ENCODE measurements around the gene NALCN. TPM values are rescaled to one million over a fixed set of nuclear protein-coding genes. Genes with fewer than 3 reads are reported as not detected.

Gene NALCN
- total and polyA plus RNA-seq, 8 donors = 0.51 to 5.1 (median 2.0) TPM

DNA sequence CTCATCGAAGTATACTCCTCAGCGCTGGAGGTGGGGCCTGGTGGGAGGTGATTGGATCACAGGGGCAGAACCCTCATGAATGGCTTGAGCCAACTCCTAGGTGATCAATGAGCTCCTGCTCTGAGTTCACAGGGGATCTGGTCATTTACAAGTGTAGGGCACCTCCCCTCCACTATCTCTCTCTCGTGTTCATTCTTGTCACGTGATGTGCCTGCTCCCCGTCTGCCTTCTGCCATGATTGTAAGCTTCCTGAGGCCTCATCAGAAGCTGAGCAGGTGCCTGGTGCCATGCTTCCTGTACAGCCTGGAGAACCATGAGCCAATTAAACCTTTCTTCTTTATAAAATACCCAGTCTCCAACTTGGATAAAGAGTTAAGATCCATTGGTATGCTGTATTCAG lies 61.4 kb downstream of the NALCN start:
- H3K4me3 ChIP-seq = no peak overlapping the region
- no peaks in the 10 kb centered on the region for H3K4me1 ChIP-seq
- 91 to 94% methylated on average over 5 of the region's 5 CpGs for WGBS, 2 donors
- no peak for DNase-seq
- FAIRE-seq = no peak
- H3K9me3 ChIP-seq = no peaks in the 10 kb centered on the region
- ATAC-seq = no peak
- intact Hi-C loops (cut with DNase I) = no loop called here
- no peaks in the 10 kb centered on the region for H3K36me3 ChIP-seq
- no peak overlapping the region for H3K27ac ChIP-seq
- H3K27me3 ChIP-seq = no peaks in the 10 kb centered on the region
- TF ChIP-seq, protein P1, sequence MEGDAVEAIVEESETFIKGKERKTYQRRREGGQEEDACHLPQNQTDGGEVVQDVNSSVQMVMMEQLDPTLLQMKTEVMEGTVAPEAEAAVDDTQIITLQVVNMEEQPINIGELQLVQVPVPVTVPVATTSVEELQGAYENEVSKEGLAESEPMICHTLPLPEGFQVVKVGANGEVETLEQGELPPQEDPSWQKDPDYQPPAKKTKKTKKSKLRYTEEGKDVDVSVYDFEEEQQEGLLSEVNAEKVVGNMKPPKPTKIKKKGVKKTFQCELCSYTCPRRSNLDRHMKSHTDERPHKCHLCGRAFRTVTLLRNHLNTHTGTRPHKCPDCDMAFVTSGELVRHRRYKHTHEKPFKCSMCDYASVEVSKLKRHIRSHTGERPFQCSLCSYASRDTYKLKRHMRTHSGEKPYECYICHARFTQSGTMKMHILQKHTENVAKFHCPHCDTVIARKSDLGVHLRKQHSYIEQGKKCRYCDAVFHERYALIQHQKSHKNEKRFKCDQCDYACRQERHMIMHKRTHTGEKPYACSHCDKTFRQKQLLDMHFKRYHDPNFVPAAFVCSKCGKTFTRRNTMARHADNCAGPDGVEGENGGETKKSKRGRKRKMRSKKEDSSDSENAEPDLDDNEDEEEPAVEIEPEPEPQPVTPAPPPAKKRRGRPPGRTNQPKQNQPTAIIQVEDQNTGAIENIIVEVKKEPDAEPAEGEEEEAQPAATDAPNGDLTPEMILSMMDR (IDR thresholded peaks at IDR 0.05) = no peak

DNA sequence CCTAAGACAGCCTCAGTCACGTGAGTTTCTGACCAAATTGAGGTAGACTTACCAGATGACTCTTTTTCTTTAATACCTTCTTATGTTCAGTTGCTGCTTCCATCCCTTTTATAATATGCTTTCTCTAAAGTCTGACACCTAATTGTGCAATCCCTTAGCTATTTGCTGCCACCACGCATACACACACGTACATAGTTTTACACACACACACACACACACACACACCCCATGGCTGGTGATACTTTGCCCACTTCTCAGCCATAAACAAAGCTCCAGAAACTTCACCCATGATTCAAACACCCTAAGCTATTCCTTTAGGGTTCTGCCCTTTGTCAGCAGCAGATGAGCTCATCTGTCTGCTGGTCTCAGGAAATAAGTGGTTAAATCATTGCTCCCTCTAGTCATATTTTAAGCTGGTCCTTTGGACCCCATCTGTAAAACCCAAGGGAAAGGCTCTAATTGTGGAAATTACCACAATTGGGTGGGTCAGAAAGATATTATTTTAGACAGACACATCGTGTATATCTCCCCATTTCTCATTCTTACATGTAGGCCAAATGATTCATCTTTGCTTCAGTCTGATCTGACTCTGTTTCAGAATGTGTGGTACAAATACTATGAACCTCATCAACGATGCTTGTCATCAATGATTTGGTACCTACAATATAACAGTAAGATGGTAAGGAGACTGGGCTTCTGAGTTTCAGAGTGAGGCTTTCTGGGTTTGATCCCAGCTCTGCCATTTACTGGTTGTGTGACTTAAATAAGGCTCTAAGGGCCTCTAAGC lies 69.2 kb downstream of the NALCN start:
- Histone ChIP-seq H3K4me3 (no peak overlapping the region), H3K4me1 (no peaks in the 10 kb centered on the region), H3K36me3 (no peaks in the 10 kb centered on the region), H3K27me3 (no peaks in the 10 kb centered on the region), H3K27ac (no peak overlapping the region), H3K9me3 (no peaks in the 10 kb centered on the region)
- TF ChIP-seq, protein P1 (IDR thresholded peaks at IDR 0.05) = no peak
- ATAC-seq (no peak), FAIRE-seq (no peak), DNase-seq (no peak)
- intact Hi-C loops (cut with DNase I) = no loop called here
- 83 to 90% methylated on average over 5 of the region's 5 CpGs for WGBS, 2 donors

DNA sequence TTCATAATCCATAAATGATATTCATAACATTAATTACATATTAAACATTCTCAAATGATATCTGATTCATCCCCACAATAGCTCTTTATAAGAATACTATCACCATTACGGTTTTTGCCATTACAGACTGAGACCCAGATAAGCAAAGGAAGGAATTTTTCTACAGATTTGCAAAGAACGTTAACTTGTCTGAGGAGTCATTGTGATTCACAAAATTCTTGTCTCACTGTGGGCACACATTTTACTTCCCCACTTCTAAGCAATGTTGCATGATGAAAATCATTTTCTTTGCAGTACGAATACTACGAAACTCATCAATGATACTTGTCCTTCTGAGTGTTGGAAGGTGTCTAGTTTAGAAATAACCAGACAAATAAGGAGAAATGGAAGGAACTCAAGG lies 70.1 kb downstream of the NALCN start:
- H3K4me1 ChIP-seq = no peaks in the 10 kb centered on the region
- H3K9me3 ChIP-seq = no peaks in the 10 kb centered on the region
- FAIRE-seq (no peak), ATAC-seq (no peak), DNase-seq (no peak)
- TF ChIP-seq, protein P1 (IDR thresholded peaks at IDR 0.05) = no peak
- WGBS, 2 donors = 89 to 92% methylated on average over 4 of the region's 4 CpGs
- no peak overlapping the region for H3K4me3 ChIP-seq
- H3K27me3 ChIP-seq = no peaks in the 10 kb centered on the region
- H3K27ac ChIP-seq = no peak overlapping the region
- intact Hi-C loops (cut with DNase I) = no loop called here
- no peaks in the 10 kb centered on the region for H3K36me3 ChIP-seq

DNA sequence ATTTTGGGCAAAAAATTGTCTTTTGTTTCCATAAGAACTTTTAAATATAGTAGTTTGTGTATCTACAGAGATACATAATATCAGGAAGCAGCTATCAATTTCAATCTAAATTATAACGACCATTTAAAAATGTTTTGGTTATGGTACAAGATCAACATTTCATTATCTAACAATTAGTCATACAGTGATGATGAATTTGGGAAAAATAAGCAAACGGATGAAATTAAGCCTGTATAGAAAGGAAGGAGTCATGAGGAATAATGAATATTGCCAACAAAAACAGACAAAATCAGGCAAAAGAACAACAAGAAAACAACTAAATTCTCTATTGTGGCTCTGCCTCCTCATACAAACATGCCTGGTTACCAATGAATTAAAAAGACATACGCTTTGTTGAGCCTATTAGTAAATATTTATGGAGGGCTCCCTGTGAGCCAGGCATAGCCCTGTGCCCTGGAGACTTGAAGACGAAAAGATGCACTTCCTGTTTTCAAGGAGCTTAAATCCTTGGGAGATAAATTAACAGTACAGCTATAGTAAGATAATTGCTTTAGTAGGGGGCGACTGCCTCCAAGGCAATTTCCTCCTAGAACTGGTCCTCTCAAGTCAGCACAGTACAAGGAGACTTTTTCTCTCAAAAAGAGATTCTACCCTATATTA lies 73.0 kb downstream of the NALCN start:
- TF ChIP-seq, protein P1 (IDR thresholded peaks at IDR 0.05) = no peak
- no peak overlapping the region for H3K27ac ChIP-seq
- H3K9me3 ChIP-seq = no peaks in the 10 kb centered on the region
- no peak overlapping the region for H3K4me3 ChIP-seq
- DNase-seq (no peak), FAIRE-seq (no peak), ATAC-seq (no peak)
- H3K36me3 ChIP-seq = no peaks in the 10 kb centered on the region
- intact Hi-C loops (cut with DNase I) = no loop called here
- 73 to 74% methylated on average over 5 of the region's 5 CpGs for WGBS, 2 donors
- H3K27me3 ChIP-seq = no peaks in the 10 kb centered on the region
- no peaks in the 10 kb centered on the region for H3K4me1 ChIP-seq

DNA sequence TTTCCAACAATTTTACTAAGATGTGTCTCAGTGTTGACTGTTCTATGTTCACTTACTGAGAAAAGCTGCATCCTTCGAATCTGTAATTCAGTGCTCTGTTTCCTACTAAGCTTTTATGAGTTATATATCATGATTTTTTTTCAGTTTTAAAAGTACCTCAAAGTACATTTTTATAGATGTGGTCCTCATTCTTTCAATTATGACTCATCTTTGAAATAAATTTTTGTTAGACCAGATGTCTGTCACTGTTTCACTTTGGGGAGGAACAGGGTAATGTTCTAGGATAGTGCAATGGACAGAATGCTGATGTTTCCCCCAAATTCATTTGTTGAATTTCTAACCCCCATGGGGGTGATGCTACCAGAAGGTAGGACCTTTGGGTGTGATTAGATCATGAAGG lies 74.8 kb downstream of the NALCN start:
- 81 to 87% methylated on average over 1 of the region's 1 CpG for whole genome bisulfite sequencing, 2 donors

More for the DNA sequence above, 74.8 kb downstream of the NALCN start:
- no peaks in the 10 kb centered on the region for H3K36me3 ChIP-seq
- no peak overlapping the region for H3K27ac ChIP-seq
- FAIRE-seq (no peak), DNase-seq (no peak), ATAC-seq (no peak)
- no peaks in the 10 kb centered on the region for H3K27me3 ChIP-seq
- no peaks in the 10 kb centered on the region for H3K4me1 ChIP-seq
- H3K9me3 ChIP-seq = no peaks in the 10 kb centered on the region
- H3K4me3 ChIP-seq = no peak overlapping the region
- TF ChIP-seq, protein P1 (IDR thresholded peaks at IDR 0.05) = no peak
- intact Hi-C loops (cut with DNase I) = no loop called here

Measured in pancreas (tissue), 10 donors.